Coronary artery (tissue), 2 donors: ENCODE data around the gene CYB5R2.
A peak's percentile ranks its signal among the peaks of the same experiment; 100 is the strongest.

Experiments
- DNase-seq: peaks from one replicate; pipeline ENCODE4 v3.0.0-alpha.2; 2017; ENCODE audit warnings: low spot score
- H3K27ac ChIP-seq, 2 donors: fragments of 200-600 bp; sonication (generic); one replicate each; pipeline ENCODE4 v1.5.1; 2016 to 2019
- H3K4me3 ChIP-seq: fragments of 200-600 bp; sonication (generic); 2 replicates; pipeline ENCODE4 v1.5.1; 2016; ENCODE audit warnings: mild to moderate bottlenecking, moderate library complexity
- CTCF ChIP-seq: fragments of 200-600 bp; sonication (generic); IDR thresholded peaks from one replicate; pipeline ENCODE4 v1.5.1; 2019; ENCODE audit warnings: antibody characterized with exemption

Gene CYB5R2

GRCh38 chr11:7657306-7658025 is 15.8 kb downstream of the CYB5R2 start:
- H3K27ac ChIP-seq: peak overlapping the region in 1 of 2 donors; percentile 14
- DNase-seq: peak; percentile 77
- H3K4me3 ChIP-seq: no peak overlapping the region
- no peak for TF ChIP-seq CTCF

GRCh38 chr11:7656704-7657103 is 16.6 kb downstream of the CYB5R2 start:
- H3K4me3 ChIP-seq: no peak overlapping the region
- no peak for TF ChIP-seq CTCF
- peak overlapping the region in 1 of 2 donors; percentile 14 for H3K27ac ChIP-seq
- peak; percentile 70 for DNase-seq

- no peak for TF ChIP-seq CTCF
- peak; percentile 70 for DNase-seq
- Histone ChIP-seq H3K27ac (peak overlapping the region in 1 of 2 donors; percentile 10), H3K4me3 (no peak overlapping the region)
Observed at GRCh38 chr11:7655253-7656217, 17.8 kb downstream of the CYB5R2 start.

- Histone ChIP-seq H3K27ac (no peak overlapping the region), H3K4me3 (no peak overlapping the region)
- TF ChIP-seq CTCF: no peak
- no peak for DNase-seq
Observed at GRCh38 chr11:7654195-7654705, 19.1 kb downstream of the CYB5R2 start.

- no peak for TF ChIP-seq CTCF
- Histone ChIP-seq H3K4me3 (no peak overlapping the region), H3K27ac (no peak overlapping the region)
- DNase-seq: no peak
Observed at GRCh38 chr11:7651700-7652099, 21.6 kb downstream of the CYB5R2 start.

DNA sequence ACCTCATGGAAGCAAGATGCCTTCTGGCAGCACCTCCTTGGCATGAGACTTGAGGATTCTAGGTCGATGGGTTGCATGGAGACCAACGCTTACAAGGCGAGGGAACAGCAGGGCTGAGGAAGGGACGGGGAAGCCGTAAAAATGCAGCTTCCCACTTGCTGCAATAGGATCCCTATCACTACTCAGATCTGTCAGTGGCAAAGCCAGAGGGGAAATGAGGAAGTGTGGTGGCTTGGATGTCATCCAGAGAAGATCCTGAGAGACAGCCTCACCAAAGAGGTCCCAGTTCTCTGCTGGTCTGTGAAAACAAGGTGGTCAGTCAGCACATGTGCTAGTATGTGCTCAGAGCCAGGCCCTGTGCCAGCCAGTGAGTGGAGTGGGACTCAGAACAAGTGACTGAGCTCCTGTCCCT is 22.2 kb downstream of the CYB5R2 start:
- DNase-seq: peak; percentile 56
- Histone ChIP-seq H3K4me3 (no peak overlapping the region), H3K27ac (no peak overlapping the region)
- no peak for TF ChIP-seq CTCF
